Measurements from ENCODE around the gene GUF1.

GUF1 gene

DNA sequence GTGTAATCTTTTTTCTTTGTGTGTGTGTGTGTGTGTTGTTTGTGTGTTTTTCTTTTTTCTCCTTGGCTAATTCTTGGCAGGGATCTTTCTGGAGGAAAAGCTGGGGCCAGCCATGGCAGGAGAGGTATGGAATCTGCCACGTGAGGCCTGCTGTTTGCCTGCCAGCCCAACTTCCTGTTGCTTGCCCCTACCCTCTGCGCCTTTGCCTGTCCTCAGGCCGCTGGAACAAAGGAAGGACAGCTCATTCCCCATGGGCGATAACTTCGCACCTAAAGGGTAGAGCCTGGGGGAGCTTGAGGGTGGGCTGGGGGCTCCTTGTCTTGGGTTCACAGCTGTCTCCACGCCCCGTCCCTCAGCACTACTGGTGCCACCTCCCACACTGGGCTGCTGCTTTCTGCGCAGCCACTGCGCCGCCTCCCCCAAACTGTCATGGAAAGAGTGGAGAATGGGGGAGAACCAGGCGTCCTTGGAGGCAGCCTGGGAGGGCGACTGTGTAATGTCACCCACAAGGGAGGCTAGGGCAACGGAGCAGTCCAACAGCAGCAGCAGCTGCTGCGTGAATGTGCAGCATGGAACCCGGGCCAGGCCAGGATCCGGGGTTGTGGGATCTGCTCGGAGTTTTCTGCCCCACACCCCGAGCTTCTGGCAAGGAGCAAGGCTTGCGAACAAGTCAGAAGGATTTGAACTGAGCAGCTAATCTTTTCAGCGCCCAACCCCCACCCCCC is 14.5 kb upstream of the GUF1 start:
- H3K9ac ChIP-seq (ENCODE audit: low read length) = no peak overlapping the region
- no peak overlapping the region for H3K4me3 ChIP-seq (ENCODE audit: low read depth in 1 of 2, low read length in 2 of 2)
- H3K27me3 ChIP-seq (ENCODE audit: control insufficient read depth in 1 of 2, insufficient read depth in 2 of 2, low read length in 2 of 2) = no peaks in the 10 kb centered on the region
- H3K27ac ChIP-seq (ENCODE audit: low read depth, low read length) = no peak overlapping the region
- H3K36me3 ChIP-seq (ENCODE audit: insufficient read depth, low read length) = no peaks in the 10 kb centered on the region
- no peaks in the 10 kb centered on the region for H3K9me3 ChIP-seq (ENCODE audit: low read length)
- no peaks in the 10 kb centered on the region for H3K4me1 ChIP-seq (ENCODE audit: insufficient read depth, low read length)

DNA sequence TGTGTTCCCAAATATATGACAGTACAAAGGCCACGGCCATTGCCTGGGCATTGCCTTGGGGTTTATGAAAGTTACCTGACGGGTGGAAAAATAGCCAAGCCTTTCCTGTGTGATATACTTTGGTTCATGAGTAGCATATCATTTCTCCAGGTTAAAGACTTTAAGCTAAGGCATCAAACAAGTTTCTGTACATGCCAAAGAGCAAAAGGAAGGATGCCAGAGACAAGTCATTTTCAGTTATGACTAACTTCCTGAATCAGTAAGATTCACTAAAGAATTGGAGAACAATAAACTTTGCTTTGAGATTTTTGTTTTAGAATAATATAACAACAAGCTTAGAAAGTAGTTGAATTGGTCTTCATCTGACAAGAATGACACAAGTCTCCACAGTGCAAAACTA is 9.7 kb upstream of the GUF1 start:
- Histone ChIP-seq H3K27ac (ENCODE audit: low read depth, low read length) (no peak overlapping the region), H3K27me3 (ENCODE audit: control insufficient read depth in 1 of 2, insufficient read depth in 2 of 2, low read length in 2 of 2) (no peaks in the 10 kb centered on the region), H3K4me1 (ENCODE audit: insufficient read depth, low read length) (no peaks in the 10 kb centered on the region), H3K9ac (ENCODE audit: low read length) (no peak overlapping the region), H3K4me3 (ENCODE audit: low read depth in 1 of 2, low read length in 2 of 2) (no peak overlapping the region), H3K36me3 (ENCODE audit: insufficient read depth, low read length) (no peaks in the 10 kb centered on the region), H3K9me3 (ENCODE audit: low read length) (no peaks in the 10 kb centered on the region)

DNA sequence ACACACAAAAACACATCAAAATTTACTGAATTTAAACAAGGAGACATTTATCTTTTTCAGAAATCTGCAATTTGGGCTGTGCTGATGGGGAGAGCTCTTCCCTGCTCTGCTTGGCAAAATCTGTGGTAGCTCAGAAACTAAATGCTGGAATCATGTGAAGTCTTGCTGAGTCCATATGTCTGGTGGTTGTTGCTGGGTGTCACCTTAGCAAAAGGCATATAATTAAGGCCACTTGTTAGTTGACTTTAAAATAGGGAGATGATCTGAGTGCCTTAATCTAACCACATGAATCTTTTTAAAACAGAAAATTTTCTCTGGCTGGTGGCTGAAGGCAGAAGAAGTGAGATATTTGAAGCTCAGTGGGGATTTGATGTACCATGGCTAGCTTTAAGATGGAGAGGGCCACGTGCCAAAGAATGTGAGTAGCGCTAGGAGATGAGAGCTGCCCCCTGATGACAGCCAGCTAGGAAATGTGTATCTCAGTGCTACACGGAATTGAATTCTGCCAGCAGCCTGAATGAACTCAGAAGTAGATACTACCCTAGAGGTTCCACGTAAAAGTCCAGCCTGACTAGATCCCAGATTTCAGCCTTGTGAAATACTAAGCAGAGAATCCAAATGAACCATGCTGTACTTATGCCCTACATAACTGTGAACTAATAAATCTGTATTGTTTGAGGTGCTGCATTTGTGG is 7.6 kb upstream of the GUF1 start:
- Histone ChIP-seq H3K36me3 (ENCODE audit: insufficient read depth, low read length) (no peaks in the 10 kb centered on the region), H3K27ac (ENCODE audit: low read depth, low read length) (no peak overlapping the region), H3K9me3 (ENCODE audit: low read length) (no peaks in the 10 kb centered on the region)

DNA sequence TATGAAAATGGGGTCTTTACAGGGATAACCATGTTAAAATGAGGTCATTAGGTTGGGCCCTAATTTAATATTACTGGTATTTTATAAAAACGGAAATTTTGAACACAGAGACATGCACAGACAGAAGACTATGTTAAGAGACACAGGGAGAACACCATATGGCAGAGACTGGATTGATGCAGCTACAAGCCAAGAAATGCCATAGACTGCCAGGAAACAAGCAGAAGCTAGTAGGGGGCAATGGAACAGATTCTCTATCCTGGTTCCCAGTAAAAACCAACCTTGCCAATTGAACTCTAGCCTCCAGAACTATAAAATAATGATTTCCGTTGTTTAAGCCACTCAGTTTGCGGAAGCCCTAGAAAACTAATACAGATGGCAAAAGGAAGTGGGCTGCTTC is 6.6 kb upstream of the GUF1 start:
- Histone ChIP-seq H3K4me3 (ENCODE audit: low read depth in 1 of 2, low read length in 2 of 2) (no peak overlapping the region), H3K4me1 (ENCODE audit: insufficient read depth, low read length) (no peaks in the 10 kb centered on the region), H3K36me3 (ENCODE audit: insufficient read depth, low read length) (no peaks in the 10 kb centered on the region), H3K27ac (ENCODE audit: low read depth, low read length) (no peak overlapping the region), H3K9me3 (ENCODE audit: low read length) (no peaks in the 10 kb centered on the region), H3K27me3 (ENCODE audit: control insufficient read depth in 1 of 2, insufficient read depth in 2 of 2, low read length in 2 of 2) (no peaks in the 10 kb centered on the region), H3K9ac (ENCODE audit: low read length) (no peak overlapping the region)

More for the DNA sequence above, 7.6 kb upstream of the GUF1 start:
- Histone ChIP-seq H3K9ac (ENCODE audit: low read length) (no peak overlapping the region), H3K4me1 (ENCODE audit: insufficient read depth, low read length) (no peaks in the 10 kb centered on the region), H3K4me3 (ENCODE audit: low read depth in 1 of 2, low read length in 2 of 2) (no peak overlapping the region), H3K27me3 (ENCODE audit: control insufficient read depth in 1 of 2, insufficient read depth in 2 of 2, low read length in 2 of 2) (no peaks in the 10 kb centered on the region)

DNA sequence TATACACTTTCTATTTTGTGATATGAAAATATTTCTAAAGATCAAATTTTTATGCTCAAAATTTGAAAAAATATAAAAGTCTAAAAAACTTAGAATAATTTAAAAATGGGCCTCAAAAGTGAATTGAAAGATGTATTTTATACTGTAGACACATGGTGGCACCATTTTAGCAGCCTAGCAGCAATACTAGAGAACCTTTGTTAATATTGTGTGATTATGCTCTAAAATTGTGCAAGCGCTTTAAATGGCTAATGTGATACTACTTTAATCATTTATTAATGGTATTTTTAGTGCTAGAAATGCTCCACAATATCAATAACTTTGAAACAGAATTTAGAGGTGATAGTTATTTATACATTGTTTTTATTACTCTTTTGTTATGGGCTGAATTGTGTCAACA is 3.7 kb upstream of the GUF1 start:
- Histone ChIP-seq H3K27me3 (ENCODE audit: control insufficient read depth in 1 of 2, insufficient read depth in 2 of 2, low read length in 2 of 2) (no peaks in the 10 kb centered on the region), H3K27ac (ENCODE audit: low read depth, low read length) (no peak overlapping the region), H3K9ac (ENCODE audit: low read length) (no peak overlapping the region), H3K4me1 (ENCODE audit: insufficient read depth, low read length) (peaks cover 11% of the 10 kb centered on the region), H3K4me3 (ENCODE audit: low read depth in 1 of 2, low read length in 2 of 2) (no peak overlapping the region), H3K36me3 (ENCODE audit: insufficient read depth, low read length) (no peaks in the 10 kb centered on the region), H3K9me3 (ENCODE audit: low read length) (no peaks in the 10 kb centered on the region)

DNA sequence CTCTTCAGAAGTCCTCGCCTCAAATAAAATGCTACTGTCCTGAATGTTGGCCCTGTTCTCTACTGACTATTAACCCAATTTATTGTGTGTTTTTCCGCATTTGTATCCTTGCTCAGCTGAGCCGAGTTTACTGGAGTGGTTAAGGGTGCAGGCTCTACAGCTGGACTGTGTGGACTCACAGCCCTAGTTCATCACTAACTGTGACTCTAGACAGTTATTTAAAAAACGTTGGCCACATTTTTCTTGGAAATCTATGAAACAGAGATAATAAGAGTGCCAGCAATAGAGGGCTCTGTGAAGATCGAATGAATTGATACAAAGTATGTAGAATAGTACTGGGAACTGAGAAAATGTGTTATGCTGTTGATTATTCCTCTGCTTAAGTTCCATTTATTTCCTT is 2.9 kb upstream of the GUF1 start:
- H3K9me3 ChIP-seq (ENCODE audit: low read length) = no peaks in the 10 kb centered on the region
- no peak overlapping the region for H3K9ac ChIP-seq (ENCODE audit: low read length)
- no peak overlapping the region for H3K27ac ChIP-seq (ENCODE audit: low read depth, low read length)
- H3K4me1 ChIP-seq (ENCODE audit: insufficient read depth, low read length) = peaks cover 11% of the 10 kb centered on the region
- no peaks in the 10 kb centered on the region for H3K36me3 ChIP-seq (ENCODE audit: insufficient read depth, low read length)
- no peaks in the 10 kb centered on the region for H3K27me3 ChIP-seq (ENCODE audit: control insufficient read depth in 1 of 2, insufficient read depth in 2 of 2, low read length in 2 of 2)
- H3K4me3 ChIP-seq (ENCODE audit: low read depth in 1 of 2, low read length in 2 of 2) = no peak overlapping the region

DNA sequence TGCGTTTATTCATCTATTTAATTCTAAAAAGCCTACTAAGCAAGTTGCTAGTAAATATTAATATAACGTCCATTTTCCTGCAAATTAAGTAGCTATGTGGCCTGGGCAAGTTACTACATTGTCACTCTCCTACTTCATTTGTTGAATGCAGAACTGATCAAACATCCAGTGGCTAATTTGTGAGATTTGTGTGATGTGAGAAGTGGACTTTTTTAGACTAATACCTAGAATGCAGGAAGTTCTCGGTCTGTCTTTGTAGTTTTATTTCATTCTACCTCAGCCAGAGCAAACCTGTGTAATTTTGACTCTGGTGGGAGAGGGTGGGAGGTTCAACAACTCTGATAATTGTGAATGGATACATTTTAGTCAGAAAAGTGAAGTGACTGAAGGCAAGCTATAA is 840 bp downstream of the GUF1 start:
- peak overlapping the region; percentile 84 to 88 for H3K4me3 ChIP-seq (ENCODE audit: low read depth in 1 of 2, low read length in 2 of 2)
- H3K36me3 ChIP-seq (ENCODE audit: insufficient read depth, low read length) = peaks cover 10% of the 10 kb centered on the region
- H3K27me3 ChIP-seq (ENCODE audit: control insufficient read depth in 1 of 2, insufficient read depth in 2 of 2, low read length in 2 of 2) = no peaks in the 10 kb centered on the region
- peaks cover 11% of the 10 kb centered on the region for H3K4me1 ChIP-seq (ENCODE audit: insufficient read depth, low read length)
- no peaks in the 10 kb centered on the region for H3K9me3 ChIP-seq (ENCODE audit: low read length)
- H3K9ac ChIP-seq (ENCODE audit: low read length) = peak overlapping the region; percentile 81
- peak overlapping the region; percentile 62 for H3K27ac ChIP-seq (ENCODE audit: low read depth, low read length)

DNA sequence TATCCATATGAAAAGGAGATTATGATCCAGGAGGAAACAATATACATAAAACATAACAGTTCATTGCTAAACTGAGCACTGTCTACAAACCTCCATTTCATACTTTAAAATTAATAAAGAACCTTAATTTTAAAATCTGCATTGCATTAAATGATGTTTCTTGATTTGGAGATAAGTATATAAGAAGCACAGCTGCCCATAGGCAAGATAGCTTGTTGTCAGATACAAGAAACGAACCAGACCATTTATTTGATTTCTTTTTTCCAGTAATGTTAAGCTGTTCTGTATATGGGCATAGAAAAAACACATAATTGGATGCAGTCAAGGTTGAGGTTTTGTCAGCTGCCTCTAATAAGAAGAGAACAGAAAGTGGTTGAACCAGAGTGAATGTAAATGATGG is 6.4 kb downstream of the GUF1 start:
- Histone ChIP-seq H3K4me3 (ENCODE audit: low read depth in 1 of 2, low read length in 2 of 2) (no peak overlapping the region), H3K4me1 (ENCODE audit: insufficient read depth, low read length) (no peaks in the 10 kb centered on the region), H3K27ac (ENCODE audit: low read depth, low read length) (no peak overlapping the region), H3K36me3 (ENCODE audit: insufficient read depth, low read length) (peaks cover 37% of the 10 kb centered on the region), H3K9me3 (ENCODE audit: low read length) (no peaks in the 10 kb centered on the region), H3K27me3 (ENCODE audit: control insufficient read depth in 1 of 2, insufficient read depth in 2 of 2, low read length in 2 of 2) (no peaks in the 10 kb centered on the region), H3K9ac (ENCODE audit: low read length) (no peak overlapping the region)

DNA sequence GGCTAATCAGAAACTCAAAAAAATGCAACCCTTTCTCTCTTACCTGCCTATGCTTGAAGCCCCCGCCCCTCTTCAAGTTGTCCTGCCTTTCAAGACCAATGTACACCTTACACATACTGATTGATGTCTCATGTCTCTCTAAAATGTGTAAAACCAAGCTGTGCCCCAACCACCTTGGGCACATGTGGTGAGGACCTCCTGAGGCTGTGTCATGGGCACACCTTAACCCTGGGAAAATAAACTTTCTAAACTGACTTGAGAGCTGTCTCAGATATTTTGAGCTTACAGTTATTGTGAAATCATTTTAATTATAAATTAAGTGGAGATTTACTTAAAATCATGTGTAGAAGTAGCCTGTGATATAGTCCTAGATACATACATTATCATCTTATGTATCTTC is 22.2 kb downstream of the GUF1 start:
- Histone ChIP-seq H3K36me3 (ENCODE audit: insufficient read depth, low read length) (peaks cover 59% of the 10 kb centered on the region), H3K27me3 (ENCODE audit: control insufficient read depth in 1 of 2, insufficient read depth in 2 of 2, low read length in 2 of 2) (no peaks in the 10 kb centered on the region), H3K27ac (ENCODE audit: low read depth, low read length) (no peak overlapping the region), H3K9me3 (ENCODE audit: low read length) (no peaks in the 10 kb centered on the region), H3K4me3 (ENCODE audit: low read depth in 1 of 2, low read length in 2 of 2) (no peak overlapping the region), H3K4me1 (ENCODE audit: insufficient read depth, low read length) (no peaks in the 10 kb centered on the region), H3K9ac (ENCODE audit: low read length) (no peak overlapping the region)

DNA sequence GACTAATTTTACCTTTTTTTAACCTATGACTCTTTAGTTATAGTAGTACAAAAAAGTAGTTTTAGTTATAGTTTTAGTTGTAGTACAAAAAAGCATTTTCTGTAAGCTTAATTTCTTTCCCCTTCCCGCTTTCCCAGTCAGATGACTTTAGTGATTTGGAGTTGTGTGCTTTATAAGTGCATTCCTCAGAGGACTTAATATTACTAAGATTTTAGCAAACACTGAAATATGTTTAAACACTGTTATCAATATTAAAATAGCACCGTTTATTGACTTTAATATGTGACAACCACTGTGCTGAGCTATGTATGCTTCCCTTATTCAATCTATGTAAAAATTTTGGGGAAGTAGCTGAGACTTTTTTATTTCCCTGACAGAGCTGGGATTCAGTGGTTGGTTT is 22.8 kb downstream of the GUF1 start:
- Histone ChIP-seq H3K4me1 (ENCODE audit: insufficient read depth, low read length) (no peaks in the 10 kb centered on the region), H3K36me3 (ENCODE audit: insufficient read depth, low read length) (peaks cover 53% of the 10 kb centered on the region)

DNA sequence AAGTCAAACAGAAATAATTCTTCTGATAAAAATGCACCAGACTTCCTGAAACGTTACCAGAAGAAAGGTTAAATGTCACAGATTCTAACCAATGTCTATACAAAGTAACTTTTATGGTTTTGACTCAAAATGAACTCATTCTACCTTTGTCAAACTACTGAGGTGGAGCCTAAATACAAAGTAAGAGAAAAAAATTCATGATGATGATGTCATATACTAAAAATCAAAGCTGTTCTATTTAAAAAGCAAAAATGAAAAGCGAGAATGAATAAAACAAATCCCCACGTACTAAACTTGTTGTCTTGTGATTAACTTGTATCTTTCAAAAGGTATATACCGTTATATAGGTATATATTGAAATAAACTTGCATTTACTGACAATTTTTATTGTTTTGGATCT is 26.5 kb downstream of the GUF1 start:
- Histone ChIP-seq H3K4me3 (ENCODE audit: low read depth in 1 of 2, low read length in 2 of 2) (no peak overlapping the region), H3K4me1 (ENCODE audit: insufficient read depth, low read length) (no peaks in the 10 kb centered on the region), H3K36me3 (ENCODE audit: insufficient read depth, low read length) (peaks cover 32% of the 10 kb centered on the region), H3K27ac (ENCODE audit: low read depth, low read length) (no peak overlapping the region), H3K9me3 (ENCODE audit: low read length) (no peaks in the 10 kb centered on the region), H3K27me3 (ENCODE audit: control insufficient read depth in 1 of 2, insufficient read depth in 2 of 2, low read length in 2 of 2) (no peaks in the 10 kb centered on the region), H3K9ac (ENCODE audit: low read length) (no peak overlapping the region)

More for the DNA sequence above, 22.8 kb downstream of the GUF1 start:
- H3K9me3 ChIP-seq (ENCODE audit: low read length) = no peaks in the 10 kb centered on the region
- no peak overlapping the region for H3K4me3 ChIP-seq (ENCODE audit: low read depth in 1 of 2, low read length in 2 of 2)
- no peak overlapping the region for H3K9ac ChIP-seq (ENCODE audit: low read length)
- no peaks in the 10 kb centered on the region for H3K27me3 ChIP-seq (ENCODE audit: control insufficient read depth in 1 of 2, insufficient read depth in 2 of 2, low read length in 2 of 2)
- H3K27ac ChIP-seq (ENCODE audit: low read depth, low read length) = no peak overlapping the region

DNA sequence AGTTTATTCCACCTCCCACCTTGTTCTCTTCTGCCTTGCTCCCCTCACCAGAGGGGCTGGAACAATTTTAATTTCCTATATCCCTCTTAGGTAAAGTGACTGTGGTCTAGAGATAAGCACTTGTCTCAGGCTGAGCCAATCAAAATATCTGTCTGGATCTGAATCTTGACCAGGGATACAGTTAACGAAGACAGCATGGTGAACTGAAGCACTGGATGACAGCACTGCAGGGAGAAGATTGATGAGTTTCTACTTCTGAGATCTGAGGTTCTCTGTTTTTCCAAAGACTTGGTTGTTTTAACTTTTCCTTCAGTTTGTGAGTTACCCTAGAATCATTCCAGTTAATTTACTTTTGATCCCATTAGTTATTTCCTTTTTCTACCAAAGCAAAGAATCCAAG is 34.9 kb downstream of the GUF1 start:
- Histone ChIP-seq H3K27ac (ENCODE audit: low read depth, low read length) (no peak overlapping the region), H3K9me3 (ENCODE audit: low read length) (no peaks in the 10 kb centered on the region), H3K27me3 (ENCODE audit: control insufficient read depth in 1 of 2, insufficient read depth in 2 of 2, low read length in 2 of 2) (no peaks in the 10 kb centered on the region), H3K9ac (ENCODE audit: low read length) (no peak overlapping the region), H3K4me3 (ENCODE audit: low read depth in 1 of 2, low read length in 2 of 2) (no peak overlapping the region), H3K4me1 (ENCODE audit: insufficient read depth, low read length) (peaks cover 8% of the 10 kb centered on the region), H3K36me3 (ENCODE audit: insufficient read depth, low read length) (peaks cover 4% of the 10 kb centered on the region)

All from muscle layer of colon (tissue), 2 donors.